Keratinocyte (primary cell): Measurements from ENCODE around the gene TMEM52. TPM values are rescaled to one million over a fixed set of nuclear protein-coding genes. Genes with fewer than 3 reads are reported as not detected.

Source experiments
- DNase-seq: peaks from one replicate; pipeline ENCODE4 v3.0.0-alpha.2; 2011; ENCODE audit warnings: low read depth, missing footprints, low spot score
- FAIRE-seq: peaks from 2 replicates; lab custom pipeline; 2011; peaks lifted over from hg19 to GRCh38; lab: Jason Lieb, UNC
- H2AFZ ChIP-seq: 2 replicates; pipeline ENCODE4 v1.6.0; 2012; ENCODE audit warnings: low read length, control low read depth, inconsistent platforms; ENCODE audit not compliant: control insufficient read depth
- H3K27ac ChIP-seq: 2 replicates; pipeline ENCODE4 v1.5.1; 2011; ENCODE audit warnings: low read length; ENCODE audit not compliant: control insufficient read depth, insufficient read depth
- H3K27me3 ChIP-seq: 3 replicates; pipeline ENCODE4 v1.6.0; 2011; ENCODE audit warnings: low read length; ENCODE audit not compliant: control insufficient read depth, insufficient read depth; ENCODE audit errors: extremely low read depth
- H3K36me3 ChIP-seq, 2 experiments: 2 replicates in 1 of 2; 3 replicates in 1 of 2; pipeline ENCODE4 v1.5.1; 2011; ENCODE audit warnings: low read length in 2 of 2, mild to moderate bottlenecking in 1 of 2; ENCODE audit not compliant: control insufficient read depth in 2 of 2, insufficient read depth in 2 of 2; ENCODE audit errors: extremely low read depth in 1 of 2
- H3K4me1 ChIP-seq: 3 replicates; pipeline ENCODE4 v1.5.1; 2011; ENCODE audit warnings: low read length; ENCODE audit not compliant: control insufficient read depth, insufficient read depth; ENCODE audit errors: extremely low read depth
- H3K4me2 ChIP-seq: 3 replicates; pipeline ENCODE4 v1.6.0; 2011; ENCODE audit warnings: low read depth, low read length; ENCODE audit not compliant: control insufficient read depth, insufficient read depth; ENCODE audit errors: extremely low read depth
- H3K4me3 ChIP-seq, 3 experiments: fragments of 200-600 bp in 1 of 3; sonication (generic) in 1 of 3; 2 replicates in 2 of 3; 3 replicates in 1 of 3; pipeline ENCODE4 v1.5.1; 2011 to 2016; ENCODE audit warnings: low read length in 3 of 3, mild to moderate bottlenecking in 3 of 3, control low read depth in 2 of 3, inconsistent platforms in 1 of 3, low read depth in 1 of 3, mixed read lengths in 1 of 3, mixed run types in 1 of 3, moderate library complexity in 1 of 3; ENCODE audit not compliant: control insufficient read depth in 2 of 3, insufficient read depth in 2 of 3; ENCODE audit errors: extremely low read depth in 1 of 3
- H3K79me2 ChIP-seq: 2 replicates; pipeline ENCODE4 v1.6.0; 2012; ENCODE audit warnings: low read length; ENCODE audit not compliant: control insufficient read depth, insufficient read depth
- H3K9ac ChIP-seq: 3 replicates; pipeline ENCODE4 v1.6.0; 2011; ENCODE audit warnings: low read length; ENCODE audit not compliant: control insufficient read depth, insufficient read depth; ENCODE audit errors: extremely low read depth
- H3K9me1 ChIP-seq: 3 replicates; pipeline ENCODE4 v1.6.0; 2011; ENCODE audit warnings: low read length; ENCODE audit not compliant: control insufficient read depth, insufficient read depth; ENCODE audit errors: extremely low read depth
- H3K9me3 ChIP-seq: 2 replicates; pipeline ENCODE4 v1.5.1; 2012; ENCODE audit warnings: low read depth, low read length; ENCODE audit not compliant: control insufficient read depth
- H4K20me1 ChIP-seq: 3 replicates; pipeline ENCODE4 v1.6.0; 2011; ENCODE audit warnings: low read length; ENCODE audit not compliant: control insufficient read depth, insufficient read depth; ENCODE audit errors: extremely low read depth
- EZH2 ChIP-seq: IDR thresholded peaks from one replicate; pipeline ENCODE4 v1.6.1; 2012; ENCODE audit warnings: inconsistent platforms, mild to moderate bottlenecking, low read length, moderate library complexity
- dilution Hi-C: fragments of 300-500 bp; cut with MboI; formaldehyde crosslinking; loops from one replicate; pipeline ENCODE4 v1.7.0; 2020; ENCODE audit warnings: low sequenced_read_pairs; ENCODE audit not compliant: extremely low pct_ligation_motif_present
- polyA plus RNA-seq, 5 experiments: library from polyadenylated mRNA; depleted of rRNA in 3 of 5; stranded (reverse) in 3 of 5; stranded (forward) in 1 of 5; unstranded in 1 of 5; fragments of >200 nt; gene quantifications; 1 replicate in 1 of 5; 2 replicates in 3 of 5; 3 replicates in 1 of 5; pipeline versions ENCODE4 v1.2.1 to v1.2.3, GENCODE V29; 2011 to 2012; ENCODE audit warnings: missing spikeins in 2 of 5, low read depth in 1 of 5, low replicate concordance in 1 of 5
- TF ChIP-seq, protein P1 (sequence below), 3 experiments: IDR thresholded peaks in 1 of 3; conservative IDR thresholded peaks in 1 of 3; optimal IDR thresholded peaks in 1 of 3; 2 replicates in 2 of 3; 3 replicates in 1 of 3; pipeline versions ENCODE3 to v1.5.1; 2011; ENCODE audit warnings: low read length in 3 of 3, mild to moderate bottlenecking in 3 of 3, moderate library complexity in 2 of 3, control low read depth in 1 of 3, inconsistent platforms in 1 of 3; ENCODE audit not compliant: insufficient read depth in 2 of 3; ENCODE audit errors: extremely low read depth in 1 of 3

TMEM52 gene
- polyA plus RNA-seq, 1 donor (not counting 4 experiments of a cell fraction or from before 2014, with no cell fraction given), result 0.10 TPM

DNA sequence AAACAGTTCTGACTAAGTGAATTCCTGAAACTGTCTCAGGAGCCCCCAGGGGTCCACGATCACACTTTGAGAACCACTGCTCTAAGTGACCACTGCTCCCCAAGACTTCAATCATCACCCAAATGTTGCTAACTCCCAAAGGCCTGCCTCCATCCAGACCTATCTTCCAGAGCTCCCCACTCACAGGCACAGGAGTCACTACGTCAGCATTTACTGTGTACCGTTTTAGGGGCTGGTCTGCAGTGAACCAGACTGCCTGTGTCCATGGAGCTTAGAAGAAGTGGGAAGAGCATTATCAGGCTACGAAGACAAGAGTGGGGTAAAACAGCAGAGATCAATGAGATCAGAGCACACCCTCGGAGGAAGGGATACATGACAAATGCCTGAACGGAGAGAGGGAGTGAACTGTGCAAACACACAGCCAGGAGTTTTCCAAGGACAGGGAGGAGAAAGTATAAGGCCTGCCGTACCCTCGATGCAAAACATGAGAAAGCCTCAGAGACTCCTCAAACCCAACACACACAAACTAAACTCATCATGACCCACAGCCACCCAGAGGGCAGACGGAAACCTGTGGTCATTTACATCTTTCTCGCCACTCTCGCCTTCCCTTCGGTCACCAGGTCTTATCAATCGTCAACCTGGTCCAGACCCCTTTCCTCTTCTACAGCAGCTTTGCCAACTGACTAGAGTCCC lies 38.3 kb downstream of the TMEM52 start:
- Histone ChIP-seq H3K9ac (no peak overlapping the region), H3K4me1 (no peaks in the 10 kb centered on the region), H3K27me3 (no peaks in the 10 kb centered on the region), H2AFZ (no peak overlapping the region), H3K9me3 (no peaks in the 10 kb centered on the region), H3K9me1 (no peaks in the 10 kb centered on the region), H3K36me3 (peaks cover 8 to 17% of the 10 kb centered on the region in 2 experiments), H3K4me3 (no peak overlapping the region), H3K27ac (no peak overlapping the region), H3K4me2 (no peak overlapping the region), H4K20me1 (peaks cover 74% of the 10 kb centered on the region), H3K79me2 (peaks cover 96% of the 10 kb centered on the region)
- dilution Hi-C loops, result no loop called here
- no peak for TF ChIP-seq EZH2
- TF ChIP-seq, protein P1, sequence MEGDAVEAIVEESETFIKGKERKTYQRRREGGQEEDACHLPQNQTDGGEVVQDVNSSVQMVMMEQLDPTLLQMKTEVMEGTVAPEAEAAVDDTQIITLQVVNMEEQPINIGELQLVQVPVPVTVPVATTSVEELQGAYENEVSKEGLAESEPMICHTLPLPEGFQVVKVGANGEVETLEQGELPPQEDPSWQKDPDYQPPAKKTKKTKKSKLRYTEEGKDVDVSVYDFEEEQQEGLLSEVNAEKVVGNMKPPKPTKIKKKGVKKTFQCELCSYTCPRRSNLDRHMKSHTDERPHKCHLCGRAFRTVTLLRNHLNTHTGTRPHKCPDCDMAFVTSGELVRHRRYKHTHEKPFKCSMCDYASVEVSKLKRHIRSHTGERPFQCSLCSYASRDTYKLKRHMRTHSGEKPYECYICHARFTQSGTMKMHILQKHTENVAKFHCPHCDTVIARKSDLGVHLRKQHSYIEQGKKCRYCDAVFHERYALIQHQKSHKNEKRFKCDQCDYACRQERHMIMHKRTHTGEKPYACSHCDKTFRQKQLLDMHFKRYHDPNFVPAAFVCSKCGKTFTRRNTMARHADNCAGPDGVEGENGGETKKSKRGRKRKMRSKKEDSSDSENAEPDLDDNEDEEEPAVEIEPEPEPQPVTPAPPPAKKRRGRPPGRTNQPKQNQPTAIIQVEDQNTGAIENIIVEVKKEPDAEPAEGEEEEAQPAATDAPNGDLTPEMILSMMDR (optimal IDR thresholded peaks at IDR 0.05 in 1 of 3, IDR thresholded peaks at IDR 0.05 in 1 of 3, conservative IDR thresholded peaks at IDR 0.05 in 1 of 3; ENCODE audit: extremely low read depth in 1 of 3, insufficient read depth in 2 of 3, low read length in 3 of 3), result no peak
- no peak for FAIRE-seq
- DNase-seq, result no peak

DNA sequence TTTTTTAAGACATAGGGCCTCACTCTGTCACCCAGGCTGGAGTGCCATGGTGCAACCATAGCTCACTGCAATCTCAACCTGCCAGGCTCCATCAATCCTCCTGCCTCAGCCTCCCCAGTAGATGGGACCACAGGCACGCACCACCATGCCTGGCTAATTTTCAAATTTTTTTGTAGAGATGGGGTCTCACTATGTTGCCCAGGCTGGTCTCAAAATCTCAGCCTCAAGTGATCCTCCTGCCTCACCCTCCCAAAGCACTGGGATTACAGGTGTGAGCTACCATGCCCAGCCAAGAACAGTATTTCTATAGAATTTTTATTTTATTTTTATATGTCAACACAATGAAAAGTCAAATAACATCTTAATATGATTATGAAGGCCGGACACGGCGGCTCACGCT lies 39.1 kb downstream of the TMEM52 start:
- Histone ChIP-seq H3K9me3 (no peaks in the 10 kb centered on the region), H3K9me1 (no peaks in the 10 kb centered on the region), H3K27ac (no peak overlapping the region), H3K36me3 (peaks cover 11 to 24% of the 10 kb centered on the region in 2 experiments), H3K27me3 (no peaks in the 10 kb centered on the region), H3K4me3 (no peak overlapping the region), H2AFZ (no peak overlapping the region), H3K4me1 (no peaks in the 10 kb centered on the region), H3K4me2 (no peak overlapping the region), H4K20me1 (peaks cover 76% of the 10 kb centered on the region), H3K9ac (no peak overlapping the region), H3K79me2 (peaks cover 96% of the 10 kb centered on the region)
- no peak for DNase-seq
- no peak for FAIRE-seq
- TF ChIP-seq, protein P1 (optimal IDR thresholded peaks at IDR 0.05 in 1 of 3, IDR thresholded peaks at IDR 0.05 in 1 of 3, conservative IDR thresholded peaks at IDR 0.05 in 1 of 3; ENCODE audit: extremely low read depth in 1 of 3, insufficient read depth in 2 of 3, low read length in 3 of 3), result no peak
- no peak for TF ChIP-seq EZH2
- dilution Hi-C loops, result no loop called here
